Natural killer cell (primary cell): ENCODE measurements around the gene RANGRF. TPM values are rescaled to one million over a fixed set of nuclear protein-coding genes. Genes with fewer than 3 reads are reported as not detected.

ENCODE experiments used
- ATAC-seq, 3 donors: fragments of 150-1000 bp in 2 of 3; fragments of 200-7000 bp in 1 of 3; cut with Tn5 transposase; 1 replicate in 1 of 3; 2 replicates in 2 of 3; pipeline ENCODE4 v1.10.0; 2021; ENCODE audit warnings: mild to moderate bottlenecking in 2 of 3, moderate library complexity in 2 of 3
- DNase-seq, 2 donors: peaks; one replicate each; pipeline versions ENCODE4 v3.0.0 to v3.0.0-alpha.2; 2013 to 2021; ENCODE audit warnings: mixed read lengths in 1 of 2
- H3K27ac ChIP-seq: one replicate; pipeline ENCODE4 v1.5.1; 2013; ENCODE audit warnings: mild to moderate bottlenecking, low read length
- H3K27me3 ChIP-seq: one replicate; pipeline ENCODE4 v1.6.1; 2013; ENCODE audit warnings: low read length; ENCODE audit not compliant: control insufficient read depth, insufficient read depth
- H3K36me3 ChIP-seq: one replicate; pipeline ENCODE4 v1.6.1; 2013; ENCODE audit warnings: low read length; ENCODE audit not compliant: control insufficient read depth, insufficient read depth
- H3K4me1 ChIP-seq: one replicate; pipeline ENCODE4 v1.6.1; 2013; ENCODE audit warnings: low read length; ENCODE audit not compliant: control insufficient read depth, insufficient read depth
- H3K4me3 ChIP-seq: one replicate; pipeline ENCODE4 v1.5.1; 2013; ENCODE audit warnings: low read length
- H3K9me3 ChIP-seq: one replicate; pipeline ENCODE4 v1.6.1; 2013; ENCODE audit warnings: low read length; ENCODE audit not compliant: control insufficient read depth, insufficient read depth
- H3K27ac Mint-ChIP-seq, 2 donors: one replicate each; pipeline ENCODE4 v1.8.0; 2022; ENCODE audit warnings: mild to moderate bottlenecking in 2 of 2, mixed read lengths in 2 of 2, moderate library complexity in 1 of 2
- H3K27me3 Mint-ChIP-seq, 2 donors: one replicate each; pipeline ENCODE4 v1.8.0; 2022; ENCODE audit warnings: low read depth in 2 of 2, mixed read lengths in 2 of 2
- H3K36me3 Mint-ChIP-seq: one replicate; pipeline ENCODE4 v1.8.0; 2022; ENCODE audit warnings: mixed read lengths
- H3K4me1 Mint-ChIP-seq, 2 donors: one replicate each; pipeline ENCODE4 v1.8.0; 2022; ENCODE audit warnings: mixed read lengths in 2 of 2
- H3K4me3 Mint-ChIP-seq: one replicate; pipeline ENCODE4 v1.8.0; 2022; ENCODE audit warnings: mild to moderate bottlenecking, moderate library complexity, mixed read lengths
- H3K9me3 Mint-ChIP-seq, 2 donors: one replicate each; pipeline ENCODE4 v1.8.0; 2022; ENCODE audit warnings: mixed read lengths in 2 of 2
- CTCF ChIP-seq: fragments of 200-600 bp; IDR thresholded peaks from one replicate; pipeline ENCODE4 v1.8.0; 2022; ENCODE audit warnings: antibody characterized with exemption
- WGBS: methylation state at CpG from one replicate; pipeline ENCODE4 v1.1.7; 2013; ENCODE audit warnings: missing lambda C conversion rate; ENCODE audit not compliant: insufficient coverage; 5-methylcytosine and 5-hydroxymethylcytosine counted together
- intact Hi-C: fragments of 100-400 bp; cut with micrococcal nuclease; formaldehyde crosslinking; loops from one replicate; pipeline ENCODE4 v1.14.2; 2022
- total RNA-seq, 4 donors: library from RNA; stranded (reverse); fragments of 120-200 nt in 1 of 4; gene quantifications; one replicate each; pipeline versions ENCODE4 v1.2.3 to v1.2.4, GENCODE V29; 2013 to 2022

The RANGRF gene
- total RNA-seq, 3 donors from 2014 or later (not counting 1 experiment from before 2014, with no cell fraction given): 34.4 to 51.5 (median 44.6) TPM

GRCh38 chr17:8300226-8300625 is 11.8 kb downstream of the RANGRF start:
- no peaks in the 10 kb centered on the region for H3K36me3 ChIP-seq
- TF ChIP-seq CTCF: no peak
- no peak overlapping the region for H3K4me3 Mint-ChIP-seq
- peak overlapping the region in 1 of 2 donors; percentile 5 for H3K27ac Mint-ChIP-seq
- no peak overlapping the region for H3K27ac ChIP-seq
- no peak for DNase-seq
- H3K4me1 Mint-ChIP-seq: peaks cover 14 to 21% of the 10 kb centered on the region in 2 donors
- no peaks in the 10 kb centered on the region for H3K36me3 Mint-ChIP-seq
- H3K27me3 Mint-ChIP-seq: no peaks in the 10 kb centered on the region
- H3K4me3 ChIP-seq: no peak overlapping the region
- H3K9me3 ChIP-seq: no peaks in the 10 kb centered on the region
- peaks cover 8% of the 10 kb centered on the region for H3K4me1 ChIP-seq
- ATAC-seq: no peak
- intact Hi-C loops: loop anchor here (1.0 to 5.0 kb wide), 3 partner anchors 77 to 238 kb away; no protein-coding TSS in a partner anchor
- H3K9me3 Mint-ChIP-seq: no peaks in the 10 kb centered on the region
- H3K27me3 ChIP-seq: no peaks in the 10 kb centered on the region
- WGBS: 50% methylated on average over 3 of the region's 3 CpGs

- no peaks in the 10 kb centered on the region for H3K27me3 ChIP-seq
- ATAC-seq: peak; percentile 91 to 96 (median 93)
- H3K4me1 ChIP-seq: peaks cover 6% of the 10 kb centered on the region
- no peaks in the 10 kb centered on the region for H3K9me3 ChIP-seq
- 6% methylated on average over 3 of the region's 8 CpGs for WGBS
- H3K9me3 Mint-ChIP-seq: no peaks in the 10 kb centered on the region
- peak overlapping the region in 1 of 2 donors; percentile 5 for H3K27ac Mint-ChIP-seq
- intact Hi-C loops: loop anchor here (1.0 to 5.0 kb wide), 3 partner anchors 78 to 238 kb away; no protein-coding TSS in a partner anchor
- H3K4me3 ChIP-seq: no peak overlapping the region
- no peak overlapping the region for H3K27ac ChIP-seq
- H3K4me3 Mint-ChIP-seq: no peak overlapping the region
- no peaks in the 10 kb centered on the region for H3K27me3 Mint-ChIP-seq
- peak; percentile 87 for TF ChIP-seq CTCF
- no peaks in the 10 kb centered on the region for H3K36me3 Mint-ChIP-seq
- H3K36me3 ChIP-seq: no peaks in the 10 kb centered on the region
- DNase-seq: peak; percentile 45 to 87
- peaks cover 13 to 16% of the 10 kb centered on the region in 2 donors for H3K4me1 Mint-ChIP-seq
Observed at GRCh38 chr17:8300627-8301242, 12.3 kb downstream of the RANGRF start.

- intact Hi-C loops: no loop called here
- no peak overlapping the region for H3K27ac Mint-ChIP-seq
- 69% methylated on average over 10 of the region's 10 CpGs for WGBS
- Histone ChIP-seq H3K9me3 (no peaks in the 10 kb centered on the region), H3K4me1 (no peaks in the 10 kb centered on the region), H3K27me3 (no peaks in the 10 kb centered on the region), H3K36me3 (no peaks in the 10 kb centered on the region), H3K4me3 (no peak overlapping the region), H3K27ac (no peak overlapping the region)
- no peak overlapping the region for H3K4me3 Mint-ChIP-seq
- DNase-seq (no peak), ATAC-seq (no peak)
- no peaks in the 10 kb centered on the region for H3K9me3 Mint-ChIP-seq
- H3K27me3 Mint-ChIP-seq: peaks cover 9 to 12% of the 10 kb centered on the region in 2 donors
- H3K36me3 Mint-ChIP-seq: no peaks in the 10 kb centered on the region
- peaks cover 0 to 8% of the 10 kb centered on the region in 2 donors for H3K4me1 Mint-ChIP-seq
- no peak for TF ChIP-seq CTCF
Observed at GRCh38 chr17:8310601-8311123, 22.2 kb downstream of the RANGRF start.
